GM18511 (cell line): ENCODE results near the gene CLDN34.

Source experiments
- ATAC-seq: cut with Tn5 transposase; IDR thresholded peaks from one replicate; pipeline ENCODE4 v1.9.1; 2021; ENCODE audit warnings: mild to moderate bottlenecking, moderate library complexity; ENCODE audit not compliant: unreplicated experiment

CLDN34 gene

DNA sequence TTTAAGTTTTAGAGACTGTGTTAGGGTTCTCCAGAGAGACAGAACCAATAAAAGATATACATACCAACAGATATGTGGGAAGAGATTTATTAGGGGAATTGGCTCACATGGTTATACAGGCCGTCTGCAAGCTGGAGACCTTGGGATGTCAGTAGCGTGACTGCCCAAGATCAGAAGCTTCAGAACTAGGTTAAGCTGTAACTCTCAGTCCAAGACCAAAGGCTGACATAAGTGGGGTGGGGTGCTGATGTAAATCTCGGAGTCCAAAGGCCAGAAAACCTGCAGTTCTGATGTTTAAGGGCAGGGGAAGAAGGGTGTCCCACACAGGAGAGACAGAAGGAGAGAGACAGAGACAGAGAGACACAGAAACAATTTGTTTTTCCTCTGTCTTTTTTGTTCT lies 10.5 kb downstream of the CLDN34 start:
- no peak for ATAC-seq

DNA sequence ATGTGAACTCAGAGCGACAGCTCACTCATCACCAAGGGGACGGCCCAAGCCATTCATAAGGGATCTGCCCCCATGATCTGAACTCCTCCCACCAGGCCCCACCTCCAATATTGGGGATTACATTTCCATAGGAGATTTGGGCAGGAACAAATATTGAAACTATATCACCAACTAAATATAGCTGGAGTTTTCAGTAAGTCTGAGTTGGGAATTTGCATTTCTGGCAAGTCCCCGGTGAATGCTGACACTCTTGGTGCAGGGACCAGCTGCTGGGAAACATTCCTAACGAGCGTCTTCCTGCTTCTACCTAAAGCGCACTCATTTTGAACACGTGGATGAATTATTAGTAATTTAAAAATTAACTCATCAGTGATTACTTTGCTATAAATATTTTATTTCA lies 13.2 kb downstream of the CLDN34 start:
- ATAC-seq: no peak

DNA sequence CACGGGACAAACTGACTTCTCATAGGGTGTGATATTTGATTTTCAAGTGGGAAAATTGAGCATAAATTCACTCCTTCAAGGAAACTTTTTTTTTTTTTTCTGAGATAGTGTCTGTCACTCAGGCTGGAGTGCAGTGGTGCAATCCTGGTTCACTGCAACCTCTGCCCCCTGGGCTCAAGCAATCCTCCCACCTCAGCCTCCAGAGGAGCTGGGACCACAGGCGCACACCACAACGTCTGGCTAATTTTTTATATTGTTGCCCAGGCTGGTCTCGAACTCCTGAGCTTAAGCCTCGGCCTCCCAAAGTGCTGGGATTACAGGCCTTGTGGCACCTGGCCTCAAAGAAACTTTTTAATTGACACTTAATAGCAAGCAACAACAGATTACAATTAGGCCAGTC lies 13.8 kb downstream of the CLDN34 start:
- no peak for ATAC-seq

DNA sequence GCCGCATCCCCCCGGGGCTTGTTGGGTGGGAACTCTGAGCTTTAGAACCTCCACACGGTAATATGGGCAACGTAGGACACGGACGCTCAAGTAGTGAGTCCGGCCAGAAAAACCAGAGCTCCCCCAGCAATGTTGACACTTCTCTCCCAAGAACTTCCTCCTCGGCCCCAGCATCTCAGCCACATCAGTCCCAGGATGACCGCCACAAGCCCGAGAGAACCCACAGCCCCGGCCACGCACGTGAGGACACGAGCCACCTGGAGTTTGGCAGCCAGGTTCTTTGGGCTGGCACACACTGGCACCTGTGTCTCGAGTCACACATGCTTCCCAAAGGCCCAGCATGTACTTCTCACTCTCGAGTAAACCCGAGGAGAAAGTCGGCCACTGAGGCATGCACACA lies 16.3 kb downstream of the CLDN34 start:
- no peak for ATAC-seq

DNA sequence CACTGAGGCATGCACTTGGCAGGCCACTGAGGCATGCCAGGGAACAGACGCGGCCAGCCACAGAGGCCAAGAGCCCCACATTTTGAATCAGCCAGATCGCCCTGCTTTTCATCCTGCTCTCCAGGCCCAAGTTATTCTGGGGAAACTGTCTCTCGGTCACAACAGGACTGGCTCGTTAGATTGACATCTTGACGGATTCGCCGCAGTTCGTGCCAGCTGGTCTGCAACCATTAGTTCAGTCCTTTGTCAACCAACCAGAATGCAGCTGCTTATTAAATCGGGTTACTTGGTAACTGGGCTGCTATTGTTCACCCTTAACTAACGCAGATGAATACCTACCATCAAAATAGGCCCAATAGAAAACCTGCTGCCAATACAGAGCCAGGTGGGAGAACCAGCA lies 16.7 kb downstream of the CLDN34 start:
- no peak for ATAC-seq

DNA sequence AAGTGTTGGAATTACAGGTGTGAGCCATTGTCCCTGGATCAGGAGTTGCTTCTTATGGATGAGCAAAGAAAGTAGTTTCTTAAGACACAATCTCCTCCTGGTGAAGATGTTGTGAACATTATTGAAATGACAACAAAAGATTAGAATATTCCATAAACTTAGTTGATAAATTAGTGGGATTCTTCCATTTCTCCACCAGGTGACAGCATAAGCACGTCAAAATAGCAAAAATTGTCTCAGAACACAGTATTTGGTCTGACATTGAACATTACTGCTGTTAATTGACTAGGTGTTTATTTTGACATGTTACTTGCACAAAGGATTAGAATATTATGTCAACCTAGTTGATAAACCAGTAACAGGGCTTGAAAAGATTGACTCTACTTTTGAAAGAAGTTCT lies 21.6 kb downstream of the CLDN34 start:
- no peak for ATAC-seq

DNA sequence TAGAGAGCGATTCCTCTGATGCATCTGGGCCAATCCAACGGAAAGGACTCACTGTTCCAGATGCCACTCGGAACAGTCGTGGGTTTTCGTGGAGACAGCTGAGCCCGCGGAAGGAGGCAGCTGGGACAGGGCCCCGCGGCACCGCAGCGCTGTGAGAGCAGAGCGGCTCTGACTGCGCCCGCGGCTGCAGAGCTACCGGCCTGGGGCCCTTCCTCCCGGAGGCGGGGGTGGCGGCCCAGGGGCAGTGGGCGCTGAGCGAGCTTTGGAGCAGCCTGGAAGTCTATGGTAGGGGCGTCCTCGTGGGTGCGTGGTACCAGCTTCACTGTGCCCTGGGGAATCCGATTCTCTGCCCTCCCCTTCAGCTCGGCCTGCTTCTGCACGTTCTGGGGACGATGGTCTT lies 24.9 kb downstream of the CLDN34 start:
- ATAC-seq: no peak

DNA sequence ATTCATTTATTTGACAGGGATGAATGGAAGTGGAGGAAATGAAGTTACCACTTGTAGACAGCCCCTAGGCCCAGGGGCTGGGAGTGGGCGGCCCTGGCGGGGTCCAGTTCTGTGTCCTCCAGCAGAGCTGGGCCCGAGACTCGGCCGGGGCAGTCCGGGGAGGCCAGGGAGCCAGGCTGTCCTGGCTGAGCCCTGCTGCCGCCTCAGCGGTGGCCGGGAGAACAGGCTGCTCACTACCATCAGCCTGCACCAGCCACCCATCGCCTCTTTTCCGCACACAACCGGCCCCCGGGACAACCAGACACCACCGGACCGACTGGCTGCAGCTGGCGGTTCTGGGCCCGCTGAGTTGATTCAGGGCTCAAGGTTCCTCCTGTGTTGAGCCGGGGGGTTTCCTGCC lies 25.6 kb downstream of the CLDN34 start:
- no peak for ATAC-seq

DNA sequence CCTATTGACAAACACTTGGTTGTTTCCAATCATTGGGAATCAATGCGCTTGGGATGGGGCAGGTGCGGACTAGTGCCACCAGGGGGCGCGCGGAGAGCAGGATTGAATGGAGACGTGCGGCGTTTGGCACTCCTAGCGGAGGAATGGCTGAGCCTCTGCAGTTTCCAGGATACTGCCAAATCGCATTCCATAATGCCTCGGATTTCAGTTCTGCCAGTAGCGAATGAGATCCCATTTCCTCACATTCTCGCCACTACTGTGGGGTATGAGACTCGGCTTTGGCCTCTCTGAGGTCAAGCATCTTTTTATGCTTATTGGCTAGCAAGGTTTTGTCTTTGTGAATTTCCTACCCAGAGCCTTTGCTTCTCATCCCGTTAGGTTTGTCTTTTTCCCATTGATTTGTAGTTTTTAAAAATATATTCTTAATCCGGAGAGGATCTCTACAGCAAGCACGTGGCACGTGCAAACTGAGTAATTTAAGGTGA lies 28.7 kb downstream of the CLDN34 start:
- peak; percentile 80 for ATAC-seq

DNA sequence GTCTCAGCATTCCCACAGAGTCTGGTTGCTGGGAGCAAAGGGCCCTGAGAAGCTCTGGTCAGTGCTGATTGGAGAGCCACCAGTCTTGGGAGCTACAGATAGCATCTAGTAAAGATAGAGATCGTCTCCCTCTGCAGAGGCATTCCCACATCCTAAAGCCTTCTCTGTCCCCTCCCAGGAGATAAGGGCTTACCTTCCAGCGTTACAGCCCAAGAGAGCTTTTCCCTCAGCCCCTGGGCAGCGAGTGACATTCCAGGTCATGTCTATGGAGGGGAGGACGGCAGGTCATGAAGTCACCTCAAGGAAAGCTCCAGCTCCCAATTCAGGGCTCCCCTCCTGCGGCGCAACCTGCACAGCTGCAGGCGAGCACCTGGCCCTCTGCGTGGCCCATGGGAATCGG lies 29.9 kb downstream of the CLDN34 start:
- no peak for ATAC-seq

DNA sequence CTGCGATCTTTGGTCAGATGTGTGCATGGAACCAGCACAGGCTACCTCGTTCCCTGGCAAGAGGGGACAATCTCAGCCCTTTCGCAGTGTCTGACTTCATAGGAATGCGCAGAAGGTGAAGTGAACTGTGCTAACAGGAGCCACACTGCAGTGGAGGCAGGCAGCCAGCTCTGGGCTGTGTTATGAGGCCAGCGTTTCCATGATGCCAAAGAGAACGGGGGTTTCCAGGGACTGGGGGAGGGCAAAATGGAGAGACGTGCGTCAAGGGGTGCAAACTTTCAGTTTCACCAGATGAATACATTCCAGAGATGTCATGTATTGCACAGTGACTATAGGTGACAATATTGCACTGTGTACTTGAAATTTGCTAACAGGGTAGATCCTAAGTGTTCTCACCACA lies 30.4 kb downstream of the CLDN34 start:
- peak; percentile 70 for ATAC-seq

DNA sequence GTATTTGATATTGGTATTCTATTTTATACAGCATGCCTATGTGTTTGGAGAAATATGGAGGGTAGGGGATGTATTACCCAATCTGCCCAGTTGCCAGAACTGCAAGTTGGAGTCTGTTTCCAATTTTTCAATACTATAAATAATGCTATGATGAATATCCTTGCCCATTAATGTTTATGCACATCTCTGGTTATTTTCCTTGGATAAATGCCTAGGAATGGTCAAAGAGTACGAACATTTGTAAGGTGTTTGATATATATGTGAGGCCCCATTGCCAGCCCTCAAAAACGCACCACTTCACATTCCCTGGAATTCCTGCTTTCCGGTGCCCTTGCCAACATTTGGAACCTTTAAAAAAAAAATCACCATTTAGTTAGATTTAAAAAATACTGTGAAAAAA lies 34.3 kb downstream of the CLDN34 start:
- no peak for ATAC-seq

DNA sequence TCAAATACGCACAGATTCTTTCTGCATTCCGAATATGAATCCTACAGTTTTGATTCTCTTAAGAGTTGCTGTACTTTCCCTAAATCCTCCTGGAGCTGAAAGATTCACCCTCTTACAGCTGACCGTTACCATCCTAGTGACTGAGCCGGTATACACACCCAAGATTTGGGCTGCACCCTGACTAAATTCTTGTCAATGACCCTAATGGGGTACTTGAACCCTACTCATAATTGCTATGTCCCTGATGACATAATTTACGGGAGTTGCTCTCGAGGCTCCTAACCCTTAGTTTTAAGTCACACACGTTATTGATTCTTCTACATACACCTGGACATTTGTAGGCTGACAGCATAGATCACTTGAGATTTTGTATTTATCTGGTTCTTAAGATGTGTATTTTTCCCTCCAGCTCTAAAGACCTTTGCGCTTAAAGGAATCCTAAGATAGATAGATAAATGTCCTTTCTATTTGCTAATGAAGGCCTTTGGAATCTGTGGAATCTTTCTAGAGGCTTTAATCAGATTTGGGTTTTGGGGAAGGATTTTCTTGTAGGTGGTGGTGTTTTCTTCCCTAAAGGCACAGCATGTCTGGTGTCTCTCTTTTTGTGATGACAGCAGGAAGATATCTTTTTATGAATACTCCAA lies 37.8 kb downstream of the CLDN34 start:
- no peak for ATAC-seq

DNA sequence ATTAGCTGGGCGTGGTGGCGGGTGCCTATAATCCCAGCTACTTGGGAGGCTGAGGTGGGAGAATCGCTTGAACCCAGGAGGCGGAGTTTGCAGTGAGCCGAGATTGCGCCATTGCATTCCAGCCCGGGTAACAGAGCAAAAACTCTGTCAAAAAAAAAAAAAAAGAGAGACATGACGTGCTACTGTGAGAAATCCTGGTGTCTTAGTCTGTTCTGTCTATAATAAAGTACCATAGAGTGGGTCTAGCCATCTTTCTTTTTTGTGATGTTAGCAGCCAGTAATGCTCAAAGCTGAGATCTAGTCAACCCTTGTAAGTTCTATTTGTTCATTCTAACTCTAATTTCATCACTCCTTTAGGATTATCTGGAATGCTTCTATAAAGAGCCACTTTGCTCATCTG lies 38.9 kb downstream of the CLDN34 start:
- no peak for ATAC-seq

DNA sequence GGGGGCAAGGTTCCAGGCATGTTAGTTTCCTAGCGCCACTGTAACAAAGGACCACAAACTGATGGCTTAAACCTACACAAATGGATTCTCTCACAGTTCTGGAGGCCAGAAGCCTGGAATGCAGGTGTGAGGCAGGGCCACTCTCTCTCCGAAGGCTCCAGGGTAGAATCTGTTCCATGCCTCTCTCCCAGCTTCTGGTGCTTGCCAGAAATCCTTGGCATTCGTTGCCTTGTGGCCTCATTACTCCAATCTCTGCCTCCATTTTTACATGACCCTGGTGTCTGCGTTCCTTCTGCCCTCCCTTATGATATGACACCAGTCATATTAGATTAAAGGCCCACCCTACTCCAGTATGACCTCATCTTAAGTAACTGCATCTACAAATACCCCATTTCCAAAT lies 39.6 kb downstream of the CLDN34 start:
- no peak for ATAC-seq

DNA sequence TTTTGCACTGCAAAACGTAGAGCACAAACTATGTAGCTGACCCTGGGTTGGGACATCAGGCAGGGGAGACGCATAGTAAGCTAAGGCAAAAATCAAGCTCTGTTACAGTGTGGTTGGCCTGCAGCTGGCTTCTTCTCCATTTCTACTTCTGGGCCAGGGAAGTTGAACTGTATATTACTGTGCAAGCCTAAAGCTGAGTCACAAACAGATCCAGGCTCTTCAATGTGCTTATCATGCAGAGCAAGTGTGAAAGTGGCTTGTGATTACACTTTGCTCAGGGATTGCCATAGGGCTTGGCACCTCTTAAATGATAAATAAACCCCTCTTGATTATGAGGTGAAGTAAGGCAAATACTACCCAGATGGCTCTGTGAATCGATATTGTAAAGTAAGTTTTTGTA lies 40.5 kb downstream of the CLDN34 start:
- ATAC-seq: no peak

DNA sequence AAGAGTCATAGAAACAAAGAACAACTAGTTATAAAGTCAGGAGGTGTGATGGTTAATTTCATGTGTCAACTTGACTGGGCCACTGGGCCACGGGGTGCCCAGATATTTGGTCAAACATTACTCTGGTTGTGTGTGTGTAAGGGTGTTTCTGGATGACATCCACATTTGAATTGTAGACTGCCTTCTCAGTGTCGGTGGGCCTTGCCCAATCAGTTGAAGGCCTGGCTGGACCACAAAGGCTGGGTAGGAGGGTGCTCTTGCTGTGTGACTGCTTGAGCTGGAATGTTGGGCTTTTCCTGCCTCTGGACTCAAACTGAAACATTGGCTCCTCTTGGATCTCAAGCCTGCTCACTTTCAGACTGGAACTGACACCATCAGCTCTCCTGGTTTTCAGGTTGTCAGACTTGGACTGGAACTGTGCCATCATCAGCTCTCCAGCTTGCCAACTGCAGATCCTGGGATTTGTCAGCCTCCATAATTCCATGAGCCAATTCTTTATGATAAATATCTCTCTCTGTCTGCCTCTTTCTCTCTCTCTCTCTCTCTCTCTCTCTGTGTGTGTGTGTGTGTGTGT lies 41.4 kb downstream of the CLDN34 start:
- no peak for ATAC-seq

DNA sequence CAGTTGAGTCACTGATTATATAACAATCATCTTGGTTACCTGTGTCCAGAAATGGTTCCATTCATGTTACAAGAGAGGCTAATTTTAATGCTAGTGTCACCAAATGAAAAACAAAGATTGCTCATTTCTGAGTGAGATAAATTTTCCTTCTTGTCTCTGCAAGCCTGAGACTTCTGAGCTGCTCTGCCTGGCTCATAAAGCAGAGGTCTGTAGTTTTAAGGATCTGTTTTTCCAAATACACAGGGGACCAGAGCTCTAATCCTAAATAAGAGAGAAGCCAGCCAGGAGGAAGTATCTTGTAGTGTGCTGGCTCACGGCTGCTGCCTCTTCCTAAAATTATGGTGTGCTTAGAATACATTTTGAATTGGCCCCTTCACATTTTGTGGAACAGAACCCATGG lies 42.6 kb downstream of the CLDN34 start:
- no peak for ATAC-seq

DNA sequence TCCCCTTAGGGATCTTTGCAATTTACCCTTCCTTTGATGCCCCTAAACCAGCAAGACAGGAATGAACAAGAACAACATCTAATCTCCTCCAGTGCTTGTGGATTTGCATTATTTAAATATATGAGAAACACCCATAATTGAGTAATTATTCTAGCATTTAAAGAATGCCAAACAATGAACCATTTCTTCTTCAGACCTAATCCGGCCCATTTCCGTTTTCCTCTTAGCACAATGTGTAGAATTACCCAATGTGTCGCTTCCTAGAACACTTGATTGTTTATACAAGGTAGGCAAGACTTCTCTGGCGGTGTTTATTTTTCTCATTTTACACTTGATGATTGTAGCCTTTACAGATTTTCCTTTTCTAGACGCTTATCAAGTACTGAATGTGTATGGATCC lies 43.5 kb downstream of the CLDN34 start:
- ATAC-seq: no peak

DNA sequence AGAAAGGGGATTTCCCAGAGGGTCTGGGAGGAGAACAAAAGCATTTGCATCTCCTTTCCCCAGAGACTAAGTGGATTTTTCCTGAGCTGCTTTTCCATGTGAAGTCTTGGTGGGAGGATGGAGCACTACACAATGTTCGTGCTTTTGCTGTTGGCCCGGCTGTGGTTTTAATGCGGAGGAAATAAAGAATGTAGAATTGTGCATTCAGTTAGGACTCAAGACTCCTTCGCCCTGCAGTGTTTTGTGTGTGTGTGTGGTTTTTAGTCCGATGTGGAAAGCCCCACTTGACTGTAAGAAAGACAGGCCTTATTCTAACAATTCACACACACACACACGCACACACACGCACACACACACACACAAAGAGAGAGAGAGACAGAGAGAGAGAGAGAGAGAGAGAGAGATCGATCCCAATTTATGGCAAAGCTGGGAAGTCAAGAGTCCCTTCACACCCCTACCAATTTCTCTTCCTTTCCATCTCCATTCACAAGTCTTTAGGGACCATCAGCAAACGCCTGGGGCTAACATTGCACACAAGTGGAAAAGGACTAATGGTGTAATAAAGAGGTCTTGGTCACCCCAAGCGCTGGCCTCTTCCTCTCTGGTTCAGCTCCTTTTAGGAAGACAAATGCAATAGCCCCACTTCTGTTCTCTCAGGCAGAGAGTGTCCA lies 44.2 kb downstream of the CLDN34 start:
- ATAC-seq: no peak

DNA sequence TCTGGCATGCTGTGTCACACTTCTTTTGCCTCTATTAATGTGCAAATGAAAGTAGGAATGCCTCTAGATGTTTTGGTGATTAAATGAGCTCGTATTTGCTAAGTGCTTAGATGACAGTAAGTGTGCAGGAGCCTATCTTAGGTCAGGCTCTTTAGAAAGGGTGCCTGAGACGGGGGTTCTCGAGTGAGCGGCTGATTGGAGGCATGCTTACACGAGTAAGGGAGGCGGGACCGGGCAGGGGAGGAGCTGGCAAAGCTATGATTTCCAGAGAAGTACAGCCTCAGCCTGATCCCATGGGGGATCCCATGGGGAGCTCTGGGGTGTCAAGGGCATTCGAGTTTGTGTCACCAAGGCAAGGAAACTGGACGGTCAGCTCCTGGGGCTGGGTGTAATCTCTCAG lies 44.8 kb downstream of the CLDN34 start:
- no peak for ATAC-seq
